Keratinocyte (primary cell): Measurements from ENCODE around the gene DMBX1. TPM values are rescaled to one million over a fixed set of nuclear protein-coding genes. Genes with fewer than 3 reads are reported as not detected.

Experiments used
- DNase-seq: peaks from one replicate; pipeline ENCODE4 v3.0.0-alpha.2; 2011; ENCODE audit warnings: low read depth, missing footprints, low spot score
- FAIRE-seq: peaks from 2 replicates; lab custom pipeline; 2011; peaks lifted over from hg19 to GRCh38; lab: Jason Lieb, UNC
- H2AFZ ChIP-seq: 2 replicates; pipeline ENCODE4 v1.6.0; 2012; ENCODE audit warnings: low read length, control low read depth, inconsistent platforms; ENCODE audit not compliant: control insufficient read depth
- H3K27ac ChIP-seq: 2 replicates; pipeline ENCODE4 v1.5.1; 2011; ENCODE audit warnings: low read length; ENCODE audit not compliant: control insufficient read depth, insufficient read depth
- H3K27me3 ChIP-seq: 3 replicates; pipeline ENCODE4 v1.6.0; 2011; ENCODE audit warnings: low read length; ENCODE audit not compliant: control insufficient read depth, insufficient read depth; ENCODE audit errors: extremely low read depth
- H3K36me3 ChIP-seq, 2 experiments: 2 replicates in 1 of 2; 3 replicates in 1 of 2; pipeline ENCODE4 v1.5.1; 2011; ENCODE audit warnings: low read length in 2 of 2, mild to moderate bottlenecking in 1 of 2; ENCODE audit not compliant: control insufficient read depth in 2 of 2, insufficient read depth in 2 of 2; ENCODE audit errors: extremely low read depth in 1 of 2
- H3K4me1 ChIP-seq: 3 replicates; pipeline ENCODE4 v1.5.1; 2011; ENCODE audit warnings: low read length; ENCODE audit not compliant: control insufficient read depth, insufficient read depth; ENCODE audit errors: extremely low read depth
- H3K4me2 ChIP-seq: 3 replicates; pipeline ENCODE4 v1.6.0; 2011; ENCODE audit warnings: low read depth, low read length; ENCODE audit not compliant: control insufficient read depth, insufficient read depth; ENCODE audit errors: extremely low read depth
- H3K4me3 ChIP-seq, 3 experiments: fragments of 200-600 bp in 1 of 3; sonication (generic) in 1 of 3; 2 replicates in 2 of 3; 3 replicates in 1 of 3; pipeline ENCODE4 v1.5.1; 2011 to 2016; ENCODE audit warnings: low read length in 3 of 3, mild to moderate bottlenecking in 3 of 3, control low read depth in 2 of 3, inconsistent platforms in 1 of 3, low read depth in 1 of 3, mixed read lengths in 1 of 3, mixed run types in 1 of 3, moderate library complexity in 1 of 3; ENCODE audit not compliant: control insufficient read depth in 2 of 3, insufficient read depth in 2 of 3; ENCODE audit errors: extremely low read depth in 1 of 3
- H3K79me2 ChIP-seq: 2 replicates; pipeline ENCODE4 v1.6.0; 2012; ENCODE audit warnings: low read length; ENCODE audit not compliant: control insufficient read depth, insufficient read depth
- H3K9ac ChIP-seq: 3 replicates; pipeline ENCODE4 v1.6.0; 2011; ENCODE audit warnings: low read length; ENCODE audit not compliant: control insufficient read depth, insufficient read depth; ENCODE audit errors: extremely low read depth
- H3K9me1 ChIP-seq: 3 replicates; pipeline ENCODE4 v1.6.0; 2011; ENCODE audit warnings: low read length; ENCODE audit not compliant: control insufficient read depth, insufficient read depth; ENCODE audit errors: extremely low read depth
- H3K9me3 ChIP-seq: 2 replicates; pipeline ENCODE4 v1.5.1; 2012; ENCODE audit warnings: low read depth, low read length; ENCODE audit not compliant: control insufficient read depth
- H4K20me1 ChIP-seq: 3 replicates; pipeline ENCODE4 v1.6.0; 2011; ENCODE audit warnings: low read length; ENCODE audit not compliant: control insufficient read depth, insufficient read depth; ENCODE audit errors: extremely low read depth
- CTCF ChIP-seq, 3 experiments: IDR thresholded peaks in 1 of 3; conservative IDR thresholded peaks in 1 of 3; optimal IDR thresholded peaks in 1 of 3; 2 replicates in 2 of 3; 3 replicates in 1 of 3; pipeline versions ENCODE3 to v1.5.1; 2011; ENCODE audit warnings: low read length in 3 of 3, mild to moderate bottlenecking in 3 of 3, moderate library complexity in 2 of 3, control low read depth in 1 of 3, inconsistent platforms in 1 of 3; ENCODE audit not compliant: insufficient read depth in 2 of 3; ENCODE audit errors: extremely low read depth in 1 of 3
- EZH2 ChIP-seq: IDR thresholded peaks from one replicate; pipeline ENCODE4 v1.6.1; 2012; ENCODE audit warnings: inconsistent platforms, mild to moderate bottlenecking, low read length, moderate library complexity
- dilution Hi-C: fragments of 300-500 bp; cut with MboI; formaldehyde crosslinking; loops from one replicate; pipeline ENCODE4 v1.7.0; 2020; ENCODE audit warnings: low sequenced_read_pairs; ENCODE audit not compliant: extremely low pct_ligation_motif_present
- polyA plus RNA-seq, 5 experiments: library from polyadenylated mRNA; depleted of rRNA in 3 of 5; stranded (reverse) in 3 of 5; stranded (forward) in 1 of 5; unstranded in 1 of 5; fragments of >200 nt; gene quantifications; 1 replicate in 1 of 5; 2 replicates in 3 of 5; 3 replicates in 1 of 5; pipeline versions ENCODE4 v1.2.1 to v1.2.3, GENCODE V29; 2011 to 2012; ENCODE audit warnings: missing spikeins in 2 of 5, low read depth in 1 of 5, low replicate concordance in 1 of 5

The DMBX1 gene
- polyA plus RNA-seq, 1 donor (not counting 4 experiments of a cell fraction or from before 2014, with no cell fraction given): not detected

- no peaks in the 10 kb centered on the region for H3K36me3 ChIP-seq
- no peaks in the 10 kb centered on the region for H3K9me1 ChIP-seq
- no peaks in the 10 kb centered on the region for H4K20me1 ChIP-seq
- TF ChIP-seq CTCF (optimal IDR thresholded peaks at IDR 0.05 in 1 of 3, IDR thresholded peaks at IDR 0.05 in 1 of 3, conservative IDR thresholded peaks at IDR 0.05 in 1 of 3; ENCODE audit: extremely low read depth in 1 of 3, insufficient read depth in 2 of 3, low read length in 3 of 3): no peak
- no peak for FAIRE-seq
- H2AFZ ChIP-seq: no peak overlapping the region
- dilution Hi-C loops: no loop called here
- H3K27me3 ChIP-seq: peaks cover 33% of the 10 kb centered on the region
- no peak overlapping the region for H3K9ac ChIP-seq
- H3K79me2 ChIP-seq: no peaks in the 10 kb centered on the region
- no peak overlapping the region for H3K4me2 ChIP-seq
- no peak for DNase-seq
- H3K4me3 ChIP-seq: no peak overlapping the region
- no peaks in the 10 kb centered on the region for H3K9me3 ChIP-seq
- no peak overlapping the region for H3K27ac ChIP-seq
- H3K4me1 ChIP-seq: no peaks in the 10 kb centered on the region
These were observed 7.7 kb upstream of the DMBX1 start for GRCh38 chr1:46481961-46482360.

- DNase-seq (no peak), FAIRE-seq (no peak)
- no peak for TF ChIP-seq EZH2
- TF ChIP-seq CTCF (optimal IDR thresholded peaks at IDR 0.05 in 1 of 3, IDR thresholded peaks at IDR 0.05 in 1 of 3, conservative IDR thresholded peaks at IDR 0.05 in 1 of 3; ENCODE audit: extremely low read depth in 1 of 3, insufficient read depth in 2 of 3, low read length in 3 of 3): no peak
- no peak overlapping the region for H3K9ac ChIP-seq
- no peaks in the 10 kb centered on the region for H3K36me3 ChIP-seq
- peaks cover 2% of the 10 kb centered on the region for H4K20me1 ChIP-seq
- no peak overlapping the region for H2AFZ ChIP-seq
- no peak overlapping the region for H3K4me2 ChIP-seq
- dilution Hi-C loops: no loop called here
- no peaks in the 10 kb centered on the region for H3K79me2 ChIP-seq
- H3K27me3 ChIP-seq: peaks cover 47% of the 10 kb centered on the region
- H3K4me1 ChIP-seq: no peaks in the 10 kb centered on the region
- H3K27ac ChIP-seq: no peak overlapping the region
- H3K9me3 ChIP-seq: no peaks in the 10 kb centered on the region
- no peaks in the 10 kb centered on the region for H3K9me1 ChIP-seq
- no peak overlapping the region for H3K4me3 ChIP-seq
These were observed 6.0 kb upstream of the DMBX1 start for GRCh38 chr1:46483589-46483988.
